Measurements from ENCODE around the gene RGS8. TPM values are rescaled to one million over a fixed set of nuclear protein-coding genes. Genes with fewer than 3 reads are reported as not detected.

The RGS8 gene
- not detected in 2 replicates for total RNA-seq (2014; rRNA removed; shearing (Covaris generic))
- 0.04 TPM in 1 of 2 replicates, not detected in the other for polyA plus RNA-seq (2014; cell fraction: nucleus; rRNA removed)

GRCh38 chr1:182684116-182684828 lies at the start of gene RGS8:
Gene RGS8, minus strand, starts transcription at chr1:182684587. Its CDS starts 14,938 bp downstream, at chr1:182669649.
- no peak for DNase-seq (ENCODE audit: extremely low read depth, low read depth)

DNA sequence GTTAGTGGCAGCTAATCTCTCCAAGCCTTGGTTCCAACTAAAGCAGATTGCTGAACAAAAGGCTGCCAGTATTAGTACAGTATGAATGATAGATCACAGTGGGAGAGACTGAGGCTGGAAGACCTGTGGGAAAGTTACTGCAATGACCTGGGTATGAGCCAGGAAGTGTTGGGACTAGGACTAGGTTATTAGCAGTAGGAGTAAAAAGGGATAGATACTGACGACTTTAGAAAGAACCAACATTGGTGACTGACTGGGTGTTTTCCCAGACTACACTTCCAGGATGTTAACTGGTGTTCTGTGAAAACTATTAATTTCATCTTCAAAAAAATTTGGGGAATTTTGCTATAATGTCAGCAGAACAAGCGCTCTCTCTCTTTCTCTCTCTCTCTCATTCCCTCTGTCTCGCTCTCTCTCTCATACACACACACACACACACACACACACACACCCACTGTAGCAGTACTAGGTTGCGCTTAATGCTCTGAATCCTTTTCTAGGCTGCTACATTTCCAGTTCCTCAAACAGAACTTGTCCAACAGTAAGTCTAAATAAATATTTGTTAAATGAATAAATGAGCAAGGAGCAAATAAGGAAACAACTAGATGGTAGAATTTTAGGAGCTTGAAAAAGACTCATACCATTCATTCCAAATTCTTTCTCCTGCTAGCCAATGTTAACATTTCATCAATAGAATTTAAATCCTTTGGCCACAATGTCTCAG lies 47.6 kb upstream of the RGS8 start:
- no peak for DNase-seq (ENCODE audit: extremely low read depth, low read depth)

DNA sequence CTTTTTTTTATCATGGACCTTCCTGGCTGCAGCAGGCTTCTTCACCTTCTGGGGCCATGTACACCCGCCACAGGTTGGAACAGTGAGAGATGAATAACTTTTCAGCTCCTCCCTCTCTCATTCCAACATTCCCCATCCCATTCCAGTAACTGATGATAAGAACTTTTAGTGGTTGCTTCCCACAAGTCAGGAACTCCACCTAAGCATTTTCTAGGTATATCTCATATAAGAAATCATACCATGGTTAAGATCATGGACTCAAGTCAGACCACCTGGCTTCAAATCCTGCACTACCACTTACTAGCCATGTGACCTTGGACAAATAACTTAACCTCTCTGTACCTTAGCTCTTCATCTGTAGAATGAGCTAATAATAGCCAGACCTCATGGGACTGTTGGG lies 42.5 kb upstream of the RGS8 start:
- DNase-seq (ENCODE audit: extremely low read depth, low read depth), result no peak

DNA sequence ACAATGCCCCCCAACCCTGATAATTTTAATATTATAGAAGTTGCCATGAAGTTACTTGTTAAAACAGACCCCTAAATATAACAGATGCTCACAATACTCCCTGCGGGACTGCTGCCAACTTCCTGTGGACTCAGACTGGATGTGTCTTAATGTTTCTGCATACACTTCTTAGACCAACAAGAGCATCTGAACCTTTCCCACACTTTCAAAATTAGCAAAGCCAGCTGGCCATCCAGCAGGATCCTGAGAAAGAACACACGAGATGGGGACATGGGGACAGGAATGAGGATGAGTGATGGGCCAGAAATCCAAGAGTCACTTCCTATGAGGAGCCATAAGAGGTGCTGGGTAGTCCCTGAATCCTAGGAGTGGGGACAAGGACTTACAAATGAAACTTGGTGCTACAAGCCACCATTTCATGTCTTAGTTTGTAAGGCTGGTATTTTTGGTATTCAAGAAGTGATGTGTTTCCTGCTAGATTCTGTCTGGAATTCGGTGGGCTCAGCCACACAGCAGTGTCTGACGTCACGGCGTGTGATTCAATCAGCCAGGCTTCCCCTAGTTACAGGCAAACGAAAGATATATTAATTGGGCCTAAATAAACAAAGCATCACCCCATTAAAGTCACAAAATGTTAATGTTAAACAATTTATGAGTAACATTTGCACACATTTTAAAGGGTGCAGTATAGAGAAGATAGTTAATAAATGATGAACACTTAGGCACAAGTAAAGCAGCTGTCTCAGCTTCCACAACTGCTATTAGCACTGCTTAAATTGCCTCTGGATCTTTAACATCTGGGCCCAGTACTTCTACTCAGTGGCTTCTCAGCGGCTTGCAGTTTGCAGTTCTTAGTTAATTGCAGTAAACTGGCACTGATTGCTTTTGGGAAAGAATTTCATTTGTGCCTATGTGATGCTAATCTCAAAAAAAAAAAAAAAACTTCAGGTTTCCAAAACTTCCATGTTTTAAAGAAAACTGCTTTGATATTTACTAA lies 41.2 kb upstream of the RGS8 start:
- no peak for DNase-seq (ENCODE audit: extremely low read depth, low read depth)

DNA sequence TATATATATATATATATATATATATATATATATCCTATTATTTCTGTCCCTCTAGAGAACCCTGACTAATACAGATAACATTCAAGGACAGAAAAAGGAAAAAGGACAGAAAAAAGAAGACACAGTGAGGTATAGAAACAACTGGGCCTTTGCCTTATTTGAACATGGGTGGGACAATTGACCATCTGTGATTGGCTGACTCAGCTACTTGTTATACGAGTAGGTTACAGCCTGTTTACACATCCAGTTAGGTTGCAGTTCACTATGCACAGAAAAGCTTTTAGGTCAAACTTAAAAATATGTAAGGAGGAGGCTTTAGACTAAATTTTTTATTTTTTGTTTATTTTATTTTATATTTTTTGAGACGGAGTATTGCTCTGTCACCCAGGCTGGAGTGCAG lies 39.8 kb upstream of the RGS8 start:
- no peak for DNase-seq (ENCODE audit: extremely low read depth, low read depth)

GRCh38 chr1:182723200-182723599 lies 38.8 kb upstream of the RGS8 start:
- no peak for DNase-seq (ENCODE audit: extremely low read depth, low read depth)

GRCh38 chr1:182721525-182721924 lies 37.1 kb upstream of the RGS8 start:
- DNase-seq (ENCODE audit: extremely low read depth, low read depth), result no peak

DNA sequence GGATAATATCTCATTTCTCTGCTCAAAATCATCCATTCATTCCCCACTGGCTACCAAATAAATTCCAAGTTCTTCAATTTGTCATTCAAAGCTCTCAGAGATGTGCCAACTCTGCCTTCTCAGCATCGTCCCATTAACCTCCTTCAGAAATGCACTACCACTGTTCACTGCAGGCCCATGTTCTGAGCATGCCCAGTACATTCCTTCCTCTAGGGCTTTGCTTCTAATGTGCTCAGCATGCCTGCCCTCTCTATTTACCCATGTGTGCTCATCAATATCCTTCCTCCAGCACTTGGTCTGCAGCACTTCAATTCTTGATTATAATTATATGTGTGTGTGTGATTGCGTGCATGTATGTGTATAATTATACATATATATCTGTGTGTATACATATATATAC lies 36.1 kb upstream of the RGS8 start:
- DNase-seq (ENCODE audit: extremely low read depth, low read depth), result peak; percentile 3

DNA sequence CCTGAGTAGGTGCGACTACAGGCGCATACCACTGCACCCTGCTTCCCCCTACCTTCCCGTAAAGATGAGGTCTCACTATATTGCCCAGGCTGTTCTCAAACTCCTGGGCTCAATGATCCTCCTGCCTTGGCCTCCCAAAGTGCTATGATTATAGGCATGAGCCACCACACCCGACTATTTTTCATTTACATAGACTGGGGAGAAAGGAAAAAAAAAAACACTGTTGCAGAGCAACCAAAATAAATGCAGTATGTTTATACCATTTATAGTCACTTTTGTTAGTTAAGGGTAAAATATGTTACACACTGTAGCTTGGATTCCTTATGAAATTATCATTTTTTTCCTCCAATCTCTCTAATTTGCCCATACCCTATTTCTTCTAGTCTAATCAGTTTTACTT lies 35.2 kb upstream of the RGS8 start:
- DNase-seq (ENCODE audit: extremely low read depth, low read depth), result no peak

- no peak for DNase-seq (ENCODE audit: extremely low read depth, low read depth)
These were observed 33.9 kb upstream of the RGS8 start for GRCh38 chr1:182718311-182718710.

- peak; percentile 12 for DNase-seq (ENCODE audit: extremely low read depth, low read depth)
These were observed 32.6 kb upstream of the RGS8 start for GRCh38 chr1:182716740-182717720.

- no peak for DNase-seq (ENCODE audit: extremely low read depth, low read depth)
These were observed 31.1 kb upstream of the RGS8 start for GRCh38 chr1:182715531-182715930.

- no peak for DNase-seq (ENCODE audit: extremely low read depth, low read depth)
These were observed 30.2 kb upstream of the RGS8 start for GRCh38 chr1:182714546-182714945.

DNA sequence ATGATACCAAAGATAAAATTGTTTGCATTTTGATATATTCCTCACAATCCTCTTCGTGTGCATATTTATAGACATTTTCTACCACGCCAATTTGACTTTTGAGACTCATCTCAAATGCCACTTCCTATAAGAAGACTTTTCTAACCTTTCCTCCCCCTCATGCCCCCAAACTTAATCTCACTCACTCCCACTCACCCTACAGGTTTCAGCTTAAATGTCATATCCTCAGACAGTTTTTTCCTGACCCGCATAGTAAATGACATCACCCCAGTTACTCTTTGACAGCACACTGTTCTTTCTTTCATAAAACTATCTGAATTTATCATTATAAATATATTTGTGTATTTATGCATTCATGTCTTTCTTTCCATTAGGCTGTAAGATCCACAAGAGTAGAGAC lies 29.6 kb upstream of the RGS8 start:
- no peak for DNase-seq (ENCODE audit: extremely low read depth, low read depth)

DNA sequence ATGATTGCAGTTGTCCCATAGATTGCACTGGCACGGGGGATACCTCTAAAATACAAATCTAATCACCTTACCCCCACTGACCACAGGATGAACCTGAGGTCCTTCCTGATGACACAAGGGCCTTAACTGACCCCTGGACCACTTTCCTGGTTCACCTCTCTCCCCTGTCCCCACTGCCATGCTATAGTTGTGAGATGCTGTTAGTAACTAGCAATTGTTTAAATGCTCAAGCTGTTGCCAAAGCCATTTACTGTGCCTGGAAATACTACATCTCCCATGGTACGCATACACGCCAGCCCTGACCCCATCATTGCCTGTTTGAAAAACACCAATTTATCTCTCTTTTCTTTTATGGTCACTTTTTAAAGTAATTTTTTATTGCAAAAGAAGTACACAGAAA lies 29.1 kb upstream of the RGS8 start:
- no peak for DNase-seq (ENCODE audit: extremely low read depth, low read depth)

GRCh38 chr1:182709855-182710254 lies 25.5 kb upstream of the RGS8 start:
- DNase-seq (ENCODE audit: extremely low read depth, low read depth), result no peak

- DNase-seq (ENCODE audit: extremely low read depth, low read depth), result no peak
These were observed 24.9 kb upstream of the RGS8 start for GRCh38 chr1:182709225-182709764.

DNA sequence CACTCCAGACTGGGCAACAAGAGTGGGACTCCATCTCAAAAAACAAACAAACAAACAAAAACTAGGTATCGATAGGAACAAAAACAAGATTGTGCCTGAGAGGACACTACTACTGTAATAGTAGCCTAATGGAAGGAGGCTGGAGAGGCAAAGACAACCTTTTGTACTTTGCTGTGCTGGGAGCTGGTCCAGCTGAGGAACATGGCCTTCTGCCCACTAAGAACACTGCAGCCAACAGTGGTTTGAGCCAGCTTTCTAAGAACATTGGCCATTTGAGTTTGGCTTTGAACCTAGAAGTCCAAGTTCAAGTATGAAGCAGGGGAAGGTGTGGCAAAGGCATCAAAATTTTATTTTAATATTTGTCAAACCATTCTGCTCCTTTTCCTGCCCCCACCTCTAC lies 22.7 kb upstream of the RGS8 start:
- DNase-seq (ENCODE audit: extremely low read depth, low read depth), result no peak

DNA sequence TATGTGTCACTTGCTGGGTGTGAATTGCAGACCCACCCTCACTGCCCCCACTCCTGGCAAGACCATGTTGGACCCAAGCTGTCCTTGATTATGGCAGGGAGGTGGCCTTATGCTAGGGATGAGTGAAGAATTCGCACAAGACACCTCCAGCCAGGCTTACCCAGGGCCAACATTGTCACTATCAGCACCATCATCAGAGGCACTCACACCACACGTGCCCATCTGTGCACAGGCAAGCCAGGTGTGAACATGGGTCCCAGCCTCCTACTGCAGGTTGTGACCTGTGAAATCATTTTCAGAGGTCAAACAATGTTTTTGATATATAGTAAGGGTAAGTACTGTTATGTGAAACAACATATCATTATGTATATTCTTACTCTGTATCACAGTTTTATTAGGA lies 20.3 kb upstream of the RGS8 start:
- DNase-seq (ENCODE audit: extremely low read depth, low read depth), result no peak

- no peak for DNase-seq (ENCODE audit: extremely low read depth, low read depth)
These were observed 19.2 kb upstream of the RGS8 start for GRCh38 chr1:182703539-182703938.
